Glutamatergic neuron (in vitro differentiated cells): Measurements from ENCODE around the gene SH3TC1. TPM values are rescaled to one million over a fixed set of nuclear protein-coding genes. Genes with fewer than 3 reads are reported as not detected.
A peak's percentile ranks its signal among the peaks of the same experiment; 100 is the strongest.

Experiments
- DNase-seq: peaks from one replicate; pipeline ENCODE4 v3.0.0; 2022
- H3K27ac Mint-ChIP-seq: one replicate; pipeline ENCODE4 v1.8.0; 2020; ENCODE audit warnings: mild to moderate bottlenecking, mixed read lengths, inconsistent platforms; ENCODE audit not compliant: unreplicated experiment
- H3K27me3 Mint-ChIP-seq: one replicate; pipeline ENCODE4 v1.8.0; 2020; ENCODE audit warnings: mild to moderate bottlenecking, moderate library complexity, mixed read lengths, inconsistent platforms; ENCODE audit not compliant: unreplicated experiment
- H3K36me3 Mint-ChIP-seq: one replicate; pipeline ENCODE4 v1.8.0; 2020; ENCODE audit warnings: mild to moderate bottlenecking, mixed read lengths, inconsistent platforms; ENCODE audit not compliant: unreplicated experiment
- H3K4me1 Mint-ChIP-seq: one replicate; pipeline ENCODE4 v1.8.0; 2020; ENCODE audit warnings: mild to moderate bottlenecking, low read depth, mixed read lengths, inconsistent platforms; ENCODE audit not compliant: unreplicated experiment
- H3K4me3 Mint-ChIP-seq: one replicate; pipeline ENCODE4 v1.8.0; 2020; ENCODE audit warnings: mild to moderate bottlenecking, mixed read lengths, inconsistent platforms; ENCODE audit not compliant: unreplicated experiment
- H3K9me3 Mint-ChIP-seq: one replicate; pipeline ENCODE4 v1.8.0; 2020; ENCODE audit warnings: mild to moderate bottlenecking, moderate library complexity, mixed read lengths, inconsistent platforms; ENCODE audit not compliant: unreplicated experiment
- total RNA-seq: library from RNA; stranded (reverse); fragmentation: NEBNext Ultra II Directional; extraction: Animal tissue kit (Norgen Biotek cat#: 25700); gene quantifications from one replicate; pipeline ENCODE4 v1.2.1, GENCODE V29; 2021; ENCODE audit not compliant: unreplicated experiment
- TF ChIP-seq, protein P1 (sequence below): fragments of 200-600 bp; sonication (generic); IDR thresholded peaks from one replicate; pipeline ENCODE4 v1.5.0; 2021; ENCODE audit not compliant: partially characterized antibody, unreplicated experiment

Gene SH3TC1
- total RNA-seq, 1 donor from 2014 or later = not detected

DNA sequence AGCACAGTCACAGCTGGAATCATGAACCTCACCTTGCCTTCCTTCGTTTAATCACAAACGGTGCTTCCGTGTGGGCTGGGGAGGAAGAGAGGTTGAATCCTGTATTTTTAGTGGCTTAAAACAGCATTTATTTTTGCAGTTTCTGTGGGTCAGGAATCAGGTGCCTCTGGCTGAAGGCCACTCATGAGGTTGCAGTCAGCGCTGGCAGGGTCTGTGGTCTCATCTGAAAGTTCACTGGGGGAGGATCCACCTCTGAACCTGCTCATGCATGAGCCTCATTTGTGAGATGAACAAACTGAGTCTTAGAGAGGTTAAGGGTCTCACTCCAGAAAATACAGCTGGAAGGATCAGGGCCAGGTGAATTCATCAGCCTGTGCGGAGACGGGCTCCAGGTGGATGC, 23.4 kb upstream of the SH3TC1 start:
- DNase-seq = no peak
- TF ChIP-seq, protein P1, sequence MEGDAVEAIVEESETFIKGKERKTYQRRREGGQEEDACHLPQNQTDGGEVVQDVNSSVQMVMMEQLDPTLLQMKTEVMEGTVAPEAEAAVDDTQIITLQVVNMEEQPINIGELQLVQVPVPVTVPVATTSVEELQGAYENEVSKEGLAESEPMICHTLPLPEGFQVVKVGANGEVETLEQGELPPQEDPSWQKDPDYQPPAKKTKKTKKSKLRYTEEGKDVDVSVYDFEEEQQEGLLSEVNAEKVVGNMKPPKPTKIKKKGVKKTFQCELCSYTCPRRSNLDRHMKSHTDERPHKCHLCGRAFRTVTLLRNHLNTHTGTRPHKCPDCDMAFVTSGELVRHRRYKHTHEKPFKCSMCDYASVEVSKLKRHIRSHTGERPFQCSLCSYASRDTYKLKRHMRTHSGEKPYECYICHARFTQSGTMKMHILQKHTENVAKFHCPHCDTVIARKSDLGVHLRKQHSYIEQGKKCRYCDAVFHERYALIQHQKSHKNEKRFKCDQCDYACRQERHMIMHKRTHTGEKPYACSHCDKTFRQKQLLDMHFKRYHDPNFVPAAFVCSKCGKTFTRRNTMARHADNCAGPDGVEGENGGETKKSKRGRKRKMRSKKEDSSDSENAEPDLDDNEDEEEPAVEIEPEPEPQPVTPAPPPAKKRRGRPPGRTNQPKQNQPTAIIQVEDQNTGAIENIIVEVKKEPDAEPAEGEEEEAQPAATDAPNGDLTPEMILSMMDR = no peak
- Mint-ChIP-seq H3K27ac (no peak overlapping the region), H3K9me3 (no peaks in the 10 kb centered on the region), H3K36me3 (no peaks in the 10 kb centered on the region), H3K4me1 (peaks cover 9% of the 10 kb centered on the region), H3K4me3 (no peak overlapping the region), H3K27me3 (peaks cover 2% of the 10 kb centered on the region)

DNA sequence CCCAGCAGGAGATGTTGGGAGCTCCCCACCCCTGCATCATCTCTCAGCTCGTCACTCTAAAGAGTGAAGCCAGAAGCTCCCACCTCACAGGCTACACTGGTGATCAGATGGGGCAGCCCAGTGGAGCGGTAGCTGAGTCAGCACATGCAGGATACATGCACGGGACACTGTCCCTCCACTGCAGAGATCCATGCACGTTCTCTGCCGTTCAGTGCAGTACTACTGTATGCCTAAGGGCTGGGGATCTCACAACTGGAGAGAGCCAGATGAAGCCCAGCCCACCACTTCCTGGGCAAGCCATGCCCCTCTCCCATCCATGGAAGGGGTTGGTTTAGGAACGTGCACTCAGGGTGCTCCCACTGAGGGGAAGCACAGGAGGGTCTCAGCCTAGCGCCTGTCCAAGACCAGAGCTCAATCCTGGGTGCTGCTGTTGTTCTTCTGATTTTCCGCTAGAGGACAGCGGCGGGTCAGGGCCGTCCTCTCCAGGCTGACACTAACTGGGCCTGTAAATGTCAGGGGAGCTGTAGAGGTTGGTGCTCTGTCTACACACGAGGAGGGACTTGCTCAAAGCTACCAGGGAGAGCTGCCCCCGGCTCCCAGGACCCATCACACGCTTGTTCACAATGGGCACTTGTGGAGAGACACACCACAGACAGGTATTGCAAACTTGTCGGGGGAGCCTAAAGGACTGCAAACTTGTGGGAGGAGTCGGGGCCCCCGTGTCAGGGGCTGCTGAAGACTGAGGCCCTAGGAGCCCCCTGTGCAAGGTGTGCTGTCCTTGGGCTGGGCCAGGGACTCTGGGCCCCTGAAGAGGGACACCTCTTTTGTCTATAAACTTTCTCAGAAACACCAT, 22.3 kb upstream of the SH3TC1 start:
- Mint-ChIP-seq H3K27me3 (peaks cover 2% of the 10 kb centered on the region), H3K27ac (no peak overlapping the region), H3K36me3 (no peaks in the 10 kb centered on the region), H3K4me1 (peaks cover 5% of the 10 kb centered on the region), H3K4me3 (no peak overlapping the region), H3K9me3 (no peaks in the 10 kb centered on the region)
- DNase-seq = peak; percentile 63
- TF ChIP-seq, protein P1 = peak; percentile 68

DNA sequence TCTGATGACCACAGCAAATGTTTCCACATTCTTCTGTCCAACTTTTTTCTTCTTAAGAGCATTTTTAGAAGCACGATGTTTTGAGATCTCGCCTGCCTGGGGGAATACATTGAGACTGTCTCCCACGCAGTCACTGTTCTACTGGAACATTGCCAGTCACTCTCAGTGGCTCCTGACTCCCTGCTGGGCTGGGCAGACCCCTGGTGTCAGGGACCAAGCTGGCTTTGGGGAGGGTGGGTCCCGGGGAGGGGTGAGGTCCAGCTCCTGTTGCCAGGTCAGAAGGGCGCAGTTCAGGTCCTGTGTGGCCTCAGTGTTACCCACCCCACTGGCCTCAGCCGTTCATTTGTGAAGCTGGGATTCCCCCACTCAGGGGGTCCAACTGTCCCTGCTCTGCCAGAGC, 21.5 kb upstream of the SH3TC1 start:
- TF ChIP-seq, protein P1 = no peak
- Mint-ChIP-seq H3K4me3 (no peak overlapping the region), H3K27me3 (peaks cover under 1% of the 10 kb centered on the region), H3K27ac (no peak overlapping the region), H3K4me1 (no peaks in the 10 kb centered on the region), H3K36me3 (no peaks in the 10 kb centered on the region), H3K9me3 (no peaks in the 10 kb centered on the region)
- DNase-seq = no peak

DNA sequence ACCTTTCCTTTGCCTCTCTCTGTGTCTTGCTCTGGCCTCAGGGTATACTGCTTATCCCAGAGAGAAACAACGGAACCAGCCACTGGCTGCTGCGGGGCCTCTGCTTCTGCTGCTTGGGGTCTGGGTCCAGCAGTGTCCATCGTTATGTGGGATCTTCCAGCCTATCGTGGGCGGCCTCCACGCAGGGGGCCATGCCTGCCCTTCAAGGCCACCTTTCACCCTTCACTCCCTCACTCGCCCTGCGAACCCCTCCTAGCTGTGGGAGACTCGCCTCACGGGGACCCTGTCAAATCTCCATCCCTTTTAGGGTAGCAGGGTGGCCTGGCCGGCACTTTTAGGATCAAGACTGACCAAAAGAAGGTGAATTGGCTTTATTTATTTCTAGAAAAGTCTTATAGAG, 21.1 kb upstream of the SH3TC1 start:
- no peak for DNase-seq
- no peaks in the 10 kb centered on the region for H3K27me3 Mint-ChIP-seq
- no peaks in the 10 kb centered on the region for H3K36me3 Mint-ChIP-seq
- H3K9me3 Mint-ChIP-seq = no peaks in the 10 kb centered on the region
- no peak overlapping the region for H3K27ac Mint-ChIP-seq
- no peaks in the 10 kb centered on the region for H3K4me1 Mint-ChIP-seq
- TF ChIP-seq, protein P1 = no peak
- H3K4me3 Mint-ChIP-seq = no peak overlapping the region

DNA sequence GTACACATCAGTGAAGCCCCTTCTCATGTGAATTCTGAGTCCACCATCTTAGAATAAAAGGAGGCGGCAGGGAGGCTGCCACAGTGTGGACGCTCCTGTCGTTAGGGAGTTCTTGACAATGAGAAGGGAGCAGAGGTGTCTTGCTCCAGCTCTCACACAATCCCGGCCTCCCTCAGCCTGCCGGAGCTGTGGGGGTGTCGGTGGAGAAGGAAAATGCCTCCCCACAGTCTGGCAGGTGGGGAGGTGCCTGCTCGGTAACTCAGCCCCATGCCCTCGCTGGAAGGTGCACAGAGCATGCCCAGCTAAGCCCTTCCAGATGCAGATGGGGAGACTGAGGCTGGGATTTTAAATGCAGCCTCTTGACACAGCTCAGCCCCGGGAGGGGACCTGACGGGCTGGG, 20.0 kb upstream of the SH3TC1 start:
- no peaks in the 10 kb centered on the region for H3K36me3 Mint-ChIP-seq
- no peak overlapping the region for H3K4me3 Mint-ChIP-seq
- H3K9me3 Mint-ChIP-seq = no peaks in the 10 kb centered on the region
- H3K27me3 Mint-ChIP-seq = peaks cover 3% of the 10 kb centered on the region
- no peak for DNase-seq
- H3K4me1 Mint-ChIP-seq = no peaks in the 10 kb centered on the region
- no peak overlapping the region for H3K27ac Mint-ChIP-seq
- TF ChIP-seq, protein P1 = no peak
